CD4-positive, alpha-beta memory T cell (primary cell): ENCODE measurements around the gene ZDHHC1. TPM values are rescaled to one million over a fixed set of nuclear protein-coding genes. Genes with fewer than 3 reads are reported as not detected.
A peak's percentile ranks its signal among the peaks of the same experiment; 100 is the strongest.
"Not testable (repeated sequence)": the region's sequence is repeated elsewhere in the genome, so short reads cannot be mapped to it uniquely, and the experiment has no call there.

Experiments
- CTCF ChIA-PET: fragments of 350-600 bp; sonication (Branson Sonifier 250); formaldehyde crosslinking; loops from one replicate; lab custom pipeline; 2021; ENCODE audit warnings: inconsistent platforms; ENCODE audit not compliant: partially characterized antibody; lab: Charles Lee
- POLR2A ChIA-PET: fragments of 350-600 bp; sonication (Branson Sonifier 250); formaldehyde crosslinking; loops from one replicate; lab custom pipeline; 2021; ENCODE audit not compliant: partially characterized antibody; lab: Charles Lee
- DNase-seq, 5 donors: peaks; one replicate each; pipeline versions ENCODE4 v3.0.0 to v3.0.0-alpha.2; 2020 to 2022; ENCODE audit warnings: mixed read lengths in 1 of 5
- H3K27ac ChIP-seq: one replicate; pipeline ENCODE4 v1.7.0; 2013; ENCODE audit warnings: low read depth, low read length
- H3K27me3 ChIP-seq: 2 replicates; pipeline ENCODE4 v1.7.0; 2013; ENCODE audit warnings: mild to moderate bottlenecking, low read length, moderate library complexity; ENCODE audit not compliant: insufficient read depth
- H3K36me3 ChIP-seq: 2 replicates; pipeline ENCODE4 v1.7.0; 2013; ENCODE audit warnings: mild to moderate bottlenecking, low read length, moderate library complexity; ENCODE audit not compliant: insufficient read depth
- H3K4me1 ChIP-seq: 2 replicates; pipeline ENCODE4 v1.7.0; 2013; ENCODE audit warnings: mild to moderate bottlenecking, low read length, moderate library complexity; ENCODE audit not compliant: insufficient read depth
- H3K4me3 ChIP-seq, 2 donors: one replicate each; pipeline ENCODE4 v1.7.0; 2013; ENCODE audit warnings: low read length in 2 of 2, mild to moderate bottlenecking in 1 of 2
- H3K9me3 ChIP-seq, 2 donors: one replicate each; pipeline ENCODE4 v1.7.0; 2013; ENCODE audit warnings: low read length in 2 of 2, control low read depth in 1 of 2; ENCODE audit not compliant: control insufficient read depth in 1 of 2
- H3K27ac Mint-ChIP-seq, 7 donors: one replicate each; pipeline ENCODE4 v1.8.0; 2020 to 2021; ENCODE audit warnings: mixed read lengths in 7 of 7, mild to moderate bottlenecking in 6 of 7, inconsistent platforms in 3 of 7, moderate library complexity in 3 of 7
- H3K27me3 Mint-ChIP-seq, 2 donors: one replicate each; pipeline ENCODE4 v1.8.0; 2020 to 2021; ENCODE audit warnings: mixed read lengths in 2 of 2
- H3K36me3 Mint-ChIP-seq, 2 donors: one replicate each; pipeline ENCODE4 v1.8.0; 2020 to 2021; ENCODE audit warnings: mixed read lengths in 2 of 2, inconsistent platforms in 1 of 2, mild to moderate bottlenecking in 1 of 2
- H3K4me1 Mint-ChIP-seq, 4 donors: one replicate each; pipeline ENCODE4 v1.8.0; 2020 to 2021; ENCODE audit warnings: mixed read lengths in 4 of 4, mild to moderate bottlenecking in 1 of 4
- H3K4me3 Mint-ChIP-seq, 8 donors: one replicate each; pipeline ENCODE4 v1.8.0; 2020 to 2021; ENCODE audit warnings: mixed read lengths in 8 of 8, mild to moderate bottlenecking in 7 of 8, moderate library complexity in 6 of 8, inconsistent platforms in 3 of 8
- H3K9me3 Mint-ChIP-seq, 8 donors: one replicate each; pipeline ENCODE4 v1.8.0; 2020 to 2021; ENCODE audit warnings: mixed read lengths in 8 of 8, mild to moderate bottlenecking in 5 of 8, inconsistent platforms in 3 of 8, moderate library complexity in 1 of 8
- intact Hi-C: fragments of 100-400 bp; cut with micrococcal nuclease; formaldehyde crosslinking; loops from one replicate; pipeline ENCODE4 v1.15.1; 2023
- polyA plus RNA-seq, 2 donors: library from polyadenylated mRNA; unstranded; fragments of 300-500 nt; fragmentation: Illumina TruSeq; gene quantifications; one replicate each; pipeline ENCODE4 v1.2.3, GENCODE V29; 2021
- total RNA-seq, 2 experiments: library from RNA; stranded (reverse); gene quantifications; one replicate each; pipeline ENCODE4 v1.2.3, GENCODE V29; 2021

The ZDHHC1 gene
- total and polyA plus RNA-seq, 4 experiments from 2014 or later, result not detected

GRCh38 chr16:67419931-67420330 lies 3.7 kb upstream of the ZDHHC1 start:
- intact Hi-C loops, result no loop called here
- Histone ChIP-seq H3K27me3 (peaks cover 17% of the 10 kb centered on the region), H3K4me1 (peaks cover 9% of the 10 kb centered on the region), H3K36me3 (no peaks in the 10 kb centered on the region), H3K4me3 (no peak overlapping the region), H3K27ac (no peak overlapping the region), H3K9me3 (no peaks in the 10 kb centered on the region)
- Mint-ChIP-seq H3K9me3 (no peaks in the 10 kb centered on the region), H3K27ac (no peak overlapping the region), H3K4me3 (no peak overlapping the region), H3K4me1 (peaks cover 5 to 16% (median 8%) of the 10 kb centered on the region in 4 donors), H3K36me3 (no peaks in the 10 kb centered on the region), H3K27me3 (peaks cover 23 to 29% of the 10 kb centered on the region in 2 donors)
- POLR2A ChIA-PET, result no interaction called here
- CTCF ChIA-PET, result interaction anchor here (1.0 kb wide), 1 partner anchor 8 kb away, joined by 3 read pairs; no protein-coding TSS in a partner anchor
- DNase-seq, result no peak

GRCh38 chr16:67419502-67419901 lies 3.2 kb upstream of the ZDHHC1 start:
- Mint-ChIP-seq H3K4me3 (no peak overlapping the region), H3K27ac (peak overlapping the region in 1 of 7 donors; percentile 74), H3K27me3 (peaks cover 21 to 30% of the 10 kb centered on the region in 2 donors), H3K9me3 (no peaks in the 10 kb centered on the region), H3K36me3 (no peaks in the 10 kb centered on the region), H3K4me1 (peaks cover 5 to 16% (median 8%) of the 10 kb centered on the region in 4 donors)
- ChIA-PET POLR2A (no interaction called here), CTCF (interaction anchor here (1.0 kb wide), 1 partner anchor 9 kb away, joined by 3 read pairs; no protein-coding TSS in a partner anchor)
- Histone ChIP-seq H3K9me3 (no peaks in the 10 kb centered on the region), H3K27me3 (peaks cover 15% of the 10 kb centered on the region), H3K36me3 (no peaks in the 10 kb centered on the region), H3K4me1 (peaks cover 9% of the 10 kb centered on the region), H3K27ac (no peak overlapping the region), H3K4me3 (no peak overlapping the region)
- intact Hi-C loops, result no loop called here
- no peak for DNase-seq

GRCh38 chr16:67417333-67418061 lies 1.2 kb upstream of the ZDHHC1 start:
- H3K36me3 ChIP-seq, result no peaks in the 10 kb centered on the region
- peaks cover 11% of the 10 kb centered on the region for H3K27me3 ChIP-seq
- Mint-ChIP-seq H3K9me3 (no peaks in the 10 kb centered on the region), H3K4me3 (peak overlapping the region in 7 of 8 donors; percentile 8 to 83 (median 41)), H3K27me3 (peaks cover 19 to 36% of the 10 kb centered on the region in 2 donors), H3K27ac (peak overlapping the region in 1 of 7 donors; percentile 71), H3K36me3 (no peaks in the 10 kb centered on the region), H3K4me1 (peaks cover 5 to 16% (median 9%) of the 10 kb centered on the region in 4 donors)
- no peak overlapping the region for H3K27ac ChIP-seq
- H3K4me1 ChIP-seq, result peaks cover 9% of the 10 kb centered on the region
- POLR2A ChIA-PET, result no interaction called here
- intact Hi-C loops, result no loop called here
- DNase-seq, result no peak
- no peak overlapping the region for H3K4me3 ChIP-seq
- H3K9me3 ChIP-seq, result no peaks in the 10 kb centered on the region
- CTCF ChIA-PET, result interaction anchor here (0.9 to 2.2 kb wide), 5 partner anchors 9 to 440 kb away, joined by 3 to 7 read pairs (median 3); no protein-coding TSS in a partner anchor

- not testable (repeated sequence) for H3K9me3 Mint-ChIP-seq, H3K36me3 Mint-ChIP-seq
- H3K4me3 Mint-ChIP-seq, result peak overlapping the region; percentile 1 to 63 (median 40)
Measured at GRCh38 chr16:67415421-67415820, 856 bp downstream of the ZDHHC1 start.

GRCh38 chr16:67413978-67414911 lies 2.0 kb downstream of the ZDHHC1 start:
- Histone ChIP-seq H3K36me3 (no peaks in the 10 kb centered on the region), H3K4me1 (peaks cover 9% of the 10 kb centered on the region), H3K27ac (no peak overlapping the region), H3K27me3 (peaks cover 11% of the 10 kb centered on the region), H3K9me3 (no peaks in the 10 kb centered on the region), H3K4me3 (no peak overlapping the region)
- intact Hi-C loops, result no loop called here
- Mint-ChIP-seq H3K36me3 (no peaks in the 10 kb centered on the region), H3K4me3 (peak overlapping the region in 1 of 8 donors; percentile 19), H3K4me1 (peaks cover 5 to 16% (median 9%) of the 10 kb centered on the region in 4 donors), H3K27me3 (peaks cover 21 to 38% of the 10 kb centered on the region in 2 donors), H3K27ac (peak overlapping the region in 2 of 7 donors; percentile 18 to 35), H3K9me3 (no peaks in the 10 kb centered on the region)
- ChIA-PET CTCF (no interaction called here), POLR2A (no interaction called here)
- no peak for DNase-seq

More at GRCh38 chr16:67415421-67415820, 856 bp downstream of the ZDHHC1 start:
- H3K9me3 ChIP-seq, H3K4me1 ChIP-seq, H3K36me3 ChIP-seq, POLR2A ChIA-PET, H3K27ac Mint-ChIP-seq, H3K27ac ChIP-seq, H3K4me3 ChIP-seq, intact Hi-C loops, DNase-seq: not testable (repeated sequence)
- peaks cover 11% of the 10 kb centered on the region for H3K27me3 ChIP-seq
- Mint-ChIP-seq H3K27me3 (peaks cover 22 to 42% of the 10 kb centered on the region in 2 donors), H3K4me1 (peaks cover 5 to 16% (median 9%) of the 10 kb centered on the region in 4 donors)
- CTCF ChIA-PET, result interaction anchor here (1.3 kb wide), 1 partner anchor 9 kb away, joined by 4 read pairs; no protein-coding TSS in a partner anchor

- intact Hi-C loops, result no loop called here
Measured at GRCh38 chr16:67412294-67412693, 4.0 kb downstream of the ZDHHC1 start.

More at GRCh38 chr16:67412294-67412693, 4.0 kb downstream of the ZDHHC1 start:
- H3K27me3 Mint-ChIP-seq, result peaks cover 15 to 28% of the 10 kb centered on the region in 2 donors
- POLR2A ChIA-PET, result no interaction called here
- Histone ChIP-seq H3K4me3 (no peak overlapping the region), H3K27ac (no peak overlapping the region), H3K9me3 (no peaks in the 10 kb centered on the region), H3K36me3 (no peaks in the 10 kb centered on the region), H3K4me1 (peaks cover 9% of the 10 kb centered on the region), H3K27me3 (peaks cover 7% of the 10 kb centered on the region)
- H3K4me1 Mint-ChIP-seq, result peaks cover 5 to 12% (median 9%) of the 10 kb centered on the region in 4 donors
- no peak overlapping the region for H3K4me3 Mint-ChIP-seq
- CTCF ChIA-PET, result interaction anchor here (1.4 kb wide), 1 partner anchor 10 kb away, joined by 4 read pairs; no protein-coding TSS in a partner anchor
- H3K36me3 Mint-ChIP-seq, result no peaks in the 10 kb centered on the region
- DNase-seq, result no peak
- H3K9me3 Mint-ChIP-seq, result no peaks in the 10 kb centered on the region
- no peak overlapping the region for H3K27ac Mint-ChIP-seq
